Glutamatergic neuron (in vitro differentiated cells): ENCODE results near the gene C3orf22. TPM values are rescaled to one million over a fixed set of nuclear protein-coding genes. Genes with fewer than 3 reads are reported as not detected.
A peak's percentile ranks its signal among the peaks of the same experiment; 100 is the strongest.

Experiments used
- DNase-seq: peaks from one replicate; pipeline ENCODE4 v3.0.0; 2022
- H3K27ac Mint-ChIP-seq: one replicate; pipeline ENCODE4 v1.8.0; 2020; ENCODE audit warnings: mild to moderate bottlenecking, mixed read lengths, inconsistent platforms; ENCODE audit not compliant: unreplicated experiment
- H3K27me3 Mint-ChIP-seq: one replicate; pipeline ENCODE4 v1.8.0; 2020; ENCODE audit warnings: mild to moderate bottlenecking, moderate library complexity, mixed read lengths, inconsistent platforms; ENCODE audit not compliant: unreplicated experiment
- H3K36me3 Mint-ChIP-seq: one replicate; pipeline ENCODE4 v1.8.0; 2020; ENCODE audit warnings: mild to moderate bottlenecking, mixed read lengths, inconsistent platforms; ENCODE audit not compliant: unreplicated experiment
- H3K4me1 Mint-ChIP-seq: one replicate; pipeline ENCODE4 v1.8.0; 2020; ENCODE audit warnings: mild to moderate bottlenecking, low read depth, mixed read lengths, inconsistent platforms; ENCODE audit not compliant: unreplicated experiment
- H3K4me3 Mint-ChIP-seq: one replicate; pipeline ENCODE4 v1.8.0; 2020; ENCODE audit warnings: mild to moderate bottlenecking, mixed read lengths, inconsistent platforms; ENCODE audit not compliant: unreplicated experiment
- H3K9me3 Mint-ChIP-seq: one replicate; pipeline ENCODE4 v1.8.0; 2020; ENCODE audit warnings: mild to moderate bottlenecking, moderate library complexity, mixed read lengths, inconsistent platforms; ENCODE audit not compliant: unreplicated experiment
- total RNA-seq: library from RNA; stranded (reverse); fragmentation: NEBNext Ultra II Directional; extraction: Animal tissue kit (Norgen Biotek cat#: 25700); gene quantifications from one replicate; pipeline ENCODE4 v1.2.1, GENCODE V29; 2021; ENCODE audit not compliant: unreplicated experiment
- TF ChIP-seq, protein P1 (sequence below): fragments of 200-600 bp; sonication (generic); IDR thresholded peaks from one replicate; pipeline ENCODE4 v1.5.0; 2021; ENCODE audit not compliant: partially characterized antibody, unreplicated experiment

Gene C3orf22
- total RNA-seq, 1 donor from 2014 or later: not detected

DNA sequence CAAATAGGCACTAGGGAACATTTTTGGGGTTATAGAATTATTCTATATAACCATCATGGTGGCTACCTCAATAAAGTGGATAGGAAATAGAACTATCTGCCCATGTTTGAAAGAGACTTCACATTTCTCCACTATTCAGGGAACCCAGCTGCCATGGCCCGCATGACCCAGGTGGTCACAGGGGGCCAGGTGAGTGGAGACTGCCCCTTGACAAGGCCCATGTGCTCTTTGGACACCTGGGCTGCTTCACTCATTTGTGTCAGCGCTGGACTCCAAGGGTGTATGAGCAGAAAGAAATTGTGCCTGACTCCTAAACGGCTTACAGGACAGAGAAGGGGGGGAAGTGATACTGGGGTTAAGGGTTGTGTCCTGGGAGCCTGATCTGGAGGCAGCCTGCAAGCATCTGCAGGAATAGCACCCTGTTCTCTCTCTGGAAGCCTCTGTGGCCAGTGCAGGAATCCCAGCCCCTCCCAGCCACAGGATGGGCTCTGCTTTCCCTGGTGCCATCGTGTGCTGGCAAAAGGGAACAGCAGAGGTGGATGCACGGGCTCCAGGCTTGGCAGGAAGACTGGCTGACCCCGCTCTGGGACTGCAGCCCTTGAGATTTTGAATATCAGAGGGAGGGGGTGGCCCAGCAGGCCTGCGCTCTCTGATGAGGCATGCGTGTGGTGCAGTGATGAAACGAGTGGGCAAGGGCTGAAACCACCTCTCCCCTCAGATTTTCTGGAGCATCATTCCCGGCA, 9.1 kb upstream of the C3orf22 start:
- Mint-ChIP-seq H3K36me3 (peaks cover 3% of the 10 kb centered on the region), H3K4me1 (no peaks in the 10 kb centered on the region), H3K27ac (no peak overlapping the region), H3K9me3 (peaks cover 4% of the 10 kb centered on the region), H3K27me3 (peaks cover 2% of the 10 kb centered on the region), H3K4me3 (no peak overlapping the region)
- TF ChIP-seq, protein P1, sequence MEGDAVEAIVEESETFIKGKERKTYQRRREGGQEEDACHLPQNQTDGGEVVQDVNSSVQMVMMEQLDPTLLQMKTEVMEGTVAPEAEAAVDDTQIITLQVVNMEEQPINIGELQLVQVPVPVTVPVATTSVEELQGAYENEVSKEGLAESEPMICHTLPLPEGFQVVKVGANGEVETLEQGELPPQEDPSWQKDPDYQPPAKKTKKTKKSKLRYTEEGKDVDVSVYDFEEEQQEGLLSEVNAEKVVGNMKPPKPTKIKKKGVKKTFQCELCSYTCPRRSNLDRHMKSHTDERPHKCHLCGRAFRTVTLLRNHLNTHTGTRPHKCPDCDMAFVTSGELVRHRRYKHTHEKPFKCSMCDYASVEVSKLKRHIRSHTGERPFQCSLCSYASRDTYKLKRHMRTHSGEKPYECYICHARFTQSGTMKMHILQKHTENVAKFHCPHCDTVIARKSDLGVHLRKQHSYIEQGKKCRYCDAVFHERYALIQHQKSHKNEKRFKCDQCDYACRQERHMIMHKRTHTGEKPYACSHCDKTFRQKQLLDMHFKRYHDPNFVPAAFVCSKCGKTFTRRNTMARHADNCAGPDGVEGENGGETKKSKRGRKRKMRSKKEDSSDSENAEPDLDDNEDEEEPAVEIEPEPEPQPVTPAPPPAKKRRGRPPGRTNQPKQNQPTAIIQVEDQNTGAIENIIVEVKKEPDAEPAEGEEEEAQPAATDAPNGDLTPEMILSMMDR: no peak
- DNase-seq: peak; percentile 8

DNA sequence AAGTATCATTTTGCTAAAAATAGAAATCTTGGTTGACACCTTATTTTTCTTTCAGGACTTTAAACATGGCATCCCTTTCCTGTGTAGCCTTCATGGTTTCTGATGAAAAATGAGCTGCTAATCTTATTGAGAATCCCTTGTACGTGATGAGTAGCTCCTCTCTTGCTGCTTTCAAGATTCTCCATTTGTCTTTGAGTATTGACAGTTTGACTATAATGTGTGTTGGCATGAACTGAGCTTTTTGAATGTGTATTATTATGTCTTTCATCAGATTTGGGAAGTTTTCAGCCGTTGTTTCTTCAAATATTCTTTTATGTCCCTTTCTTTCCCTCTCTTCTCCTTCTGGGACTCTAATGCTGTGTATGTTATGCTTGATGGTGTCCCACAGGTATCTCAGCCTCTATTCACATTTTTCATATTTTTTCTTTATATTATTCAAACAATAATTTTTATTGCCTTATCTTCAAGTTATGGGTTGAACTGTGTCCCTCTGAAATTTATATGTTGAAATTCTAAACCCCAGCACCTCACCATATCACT, 4.1 kb upstream of the C3orf22 start:
- TF ChIP-seq, protein P1: no peak
- H3K27me3 Mint-ChIP-seq: no peaks in the 10 kb centered on the region
- no peak overlapping the region for H3K4me3 Mint-ChIP-seq
- H3K4me1 Mint-ChIP-seq: no peaks in the 10 kb centered on the region
- DNase-seq: no peak
- no peak overlapping the region for H3K27ac Mint-ChIP-seq
- peaks cover 7% of the 10 kb centered on the region for H3K36me3 Mint-ChIP-seq
- peaks cover 3% of the 10 kb centered on the region for H3K9me3 Mint-ChIP-seq

DNA sequence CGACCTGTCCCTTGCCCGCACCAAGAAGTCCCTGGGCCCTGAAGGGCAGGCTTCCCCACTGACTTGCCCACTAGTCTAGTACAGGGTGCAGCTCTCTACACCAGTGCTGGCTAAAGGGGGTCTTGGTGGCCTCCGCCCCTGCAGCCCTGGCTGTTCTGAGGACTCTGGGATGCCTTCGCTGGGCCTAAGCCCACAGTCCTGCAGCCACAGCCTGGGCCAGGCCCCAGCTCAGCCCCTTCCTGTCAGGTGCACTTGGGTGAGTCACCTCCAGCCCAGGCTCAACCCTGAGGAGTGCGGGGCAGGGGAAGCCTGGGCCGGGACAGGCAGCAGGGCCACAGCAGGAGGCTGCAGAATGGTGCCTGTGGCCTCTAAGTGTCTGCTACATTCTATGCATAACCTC, 971 bp downstream of the C3orf22 start:
- Mint-ChIP-seq H3K27ac (no peak overlapping the region), H3K36me3 (peaks cover 2% of the 10 kb centered on the region), H3K9me3 (peaks cover 3% of the 10 kb centered on the region), H3K27me3 (peaks cover 4% of the 10 kb centered on the region), H3K4me1 (no peaks in the 10 kb centered on the region), H3K4me3 (no peak overlapping the region)
- TF ChIP-seq, protein P1: no peak
- DNase-seq: peak; percentile 13

DNA sequence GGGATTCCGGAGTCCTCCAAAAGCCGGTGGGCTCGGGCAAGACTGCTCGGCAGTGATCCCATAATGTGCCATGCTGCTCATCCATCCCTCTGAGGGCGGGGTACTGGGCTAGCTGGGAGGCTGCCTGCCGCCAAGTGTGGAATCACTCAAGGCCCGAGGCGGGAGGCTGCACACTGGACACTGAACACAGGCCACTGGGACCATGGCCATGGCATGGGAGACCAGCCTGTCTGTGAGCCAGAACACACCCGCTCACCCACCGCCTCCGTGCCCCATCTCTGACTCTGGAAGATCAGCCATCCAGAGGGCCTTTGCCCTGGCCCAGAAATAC, 1.4 kb downstream of the C3orf22 start:
- H3K9me3 Mint-ChIP-seq: peaks cover 3% of the 10 kb centered on the region
- H3K4me1 Mint-ChIP-seq: no peaks in the 10 kb centered on the region
- DNase-seq: peak; percentile 8
- TF ChIP-seq, protein P1: no peak
- peaks cover 4% of the 10 kb centered on the region for H3K27me3 Mint-ChIP-seq
- no peak overlapping the region for H3K4me3 Mint-ChIP-seq
- H3K36me3 Mint-ChIP-seq: no peaks in the 10 kb centered on the region
- H3K27ac Mint-ChIP-seq: no peak overlapping the region

DNA sequence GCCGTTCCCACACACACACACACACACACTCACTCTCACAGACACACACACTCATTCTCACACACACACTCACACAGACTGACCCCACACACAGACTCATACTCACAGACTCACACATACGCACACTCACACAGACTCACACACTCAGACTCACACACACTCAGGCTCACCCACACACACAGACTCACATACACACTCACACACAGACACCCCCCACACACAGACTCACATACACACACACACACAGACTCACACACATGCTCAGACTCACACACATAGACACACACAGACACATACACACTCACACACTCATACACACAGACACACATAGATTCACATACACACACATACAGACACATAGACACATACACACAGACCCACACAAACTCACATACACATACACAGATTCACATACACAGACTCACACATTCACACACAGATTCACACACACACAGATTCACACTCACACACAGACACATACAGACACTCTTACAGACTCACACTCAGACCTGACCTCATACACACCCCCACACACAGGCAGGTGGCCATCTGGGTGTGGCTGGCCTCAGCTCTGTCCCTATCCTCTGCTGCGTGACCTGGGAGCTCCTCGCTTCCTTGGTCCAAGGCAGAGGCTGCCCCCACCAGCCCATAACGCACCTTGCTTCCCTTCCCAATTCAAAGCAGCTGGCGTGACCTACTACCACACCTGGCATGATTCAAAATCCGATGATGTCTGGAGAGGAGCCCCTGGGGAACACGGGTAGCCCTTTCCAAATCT, 1.9 kb downstream of the C3orf22 start:
- peak; percentile 5 for DNase-seq
- H3K4me3 Mint-ChIP-seq: no peak overlapping the region
- no peak overlapping the region for H3K27ac Mint-ChIP-seq
- no peaks in the 10 kb centered on the region for H3K36me3 Mint-ChIP-seq
- peaks cover 3% of the 10 kb centered on the region for H3K9me3 Mint-ChIP-seq
- peaks cover 4% of the 10 kb centered on the region for H3K27me3 Mint-ChIP-seq
- TF ChIP-seq, protein P1: no peak
- H3K4me1 Mint-ChIP-seq: no peaks in the 10 kb centered on the region
